H1 (cell line): ENCODE measurements around the gene DLST. TPM values are rescaled to one million over a fixed set of nuclear protein-coding genes. Genes with fewer than 3 reads are reported as not detected.

ENCODE experiments used
- CTCF ChIA-PET: fragments of 300-600 bp; sonication (Branson Sonifier 250); formaldehyde crosslinking; loops from one replicate; lab custom pipeline; 2021; ENCODE audit not compliant: partially characterized antibody; lab: Charles Lee
- POLR2A ChIA-PET: fragments of 300-600 bp; sonication (Branson Sonifier 250); formaldehyde crosslinking; loops from one replicate; lab custom pipeline; 2021; ENCODE audit warnings: inconsistent platforms; ENCODE audit not compliant: partially characterized antibody; lab: Charles Lee
- DNase-seq, 2 experiments: peaks; one replicate each; pipeline versions ENCODE4 v3.0.0 to v3.0.0-alpha.2; 2010 to 2022; ENCODE audit warnings: low spot score in 2 of 2, low read depth in 1 of 2, mixed read lengths in 1 of 2
- FAIRE-seq: peaks from 2 replicates; lab custom pipeline; 2011; peaks lifted over from hg19 to GRCh38; lab: Jason Lieb, UNC
- H2AFZ ChIP-seq: 2 replicates; pipeline ENCODE4 v1.8.1; 2012; ENCODE audit warnings: low read length, inconsistent platforms
- H2AK5ac ChIP-seq: 2 replicates; pipeline ENCODE4 v1.6.1; 2013; ENCODE audit warnings: low read depth, low read length
- H2BK120ac ChIP-seq: replicated peaks from 2 replicates; pipeline ENCODE3; 2013; ENCODE audit warnings: low read depth, low read length, inconsistent platforms
- H2BK12ac ChIP-seq: 2 replicates; pipeline ENCODE4 v1.6.1; 2013; ENCODE audit warnings: low read depth, low read length
- H2BK15ac ChIP-seq: 2 replicates; pipeline ENCODE4 v1.6.1; 2013; ENCODE audit warnings: low read length
- H2BK20ac ChIP-seq: 2 replicates; pipeline ENCODE4 v1.6.1; 2013; ENCODE audit warnings: low read length
- H2BK5ac ChIP-seq: 2 replicates; pipeline ENCODE4 v1.6.1; 2013; ENCODE audit warnings: low read depth, low read length
- H3K14ac ChIP-seq: 2 replicates; pipeline ENCODE4 v1.6.1; 2013; ENCODE audit warnings: inconsistent platforms; ENCODE audit not compliant: insufficient read length
- H3K18ac ChIP-seq: 2 replicates; pipeline ENCODE4 v1.6.1; 2013; ENCODE audit warnings: low read length; ENCODE audit errors: extremely low read depth
- H3K23ac ChIP-seq: 2 replicates; pipeline ENCODE4 v1.6.1; 2013; ENCODE audit warnings: inconsistent platforms; ENCODE audit not compliant: insufficient read length
- H3K23me2 ChIP-seq: 2 replicates; pipeline ENCODE4 v1.6.1; 2013; ENCODE audit warnings: low read depth, low read length
- H3K27ac ChIP-seq: 2 replicates; pipeline ENCODE4 v1.6.1; 2011; ENCODE audit warnings: low read depth, low read length, inconsistent platforms
- H3K27me3 ChIP-seq, 4 experiments: replicated peaks in 1 of 4; 1 replicate in 1 of 4; 2 replicates in 3 of 4; pipeline versions ENCODE4 v1.6.1 to v1.8.1; 2011 to 2013; ENCODE audit warnings: low read length in 3 of 4, mild to moderate bottlenecking in 3 of 4, inconsistent platforms in 2 of 4, mixed read lengths in 2 of 4, moderate library complexity in 1 of 4; ENCODE audit not compliant: control insufficient read depth in 3 of 4, insufficient read depth in 3 of 4; ENCODE audit errors: extremely low read depth in 1 of 4
- H3K36me3 ChIP-seq, 4 experiments: 2 replicates each; pipeline versions ENCODE4 v1.6.1 to v1.8.1; 2011 to 2013; ENCODE audit warnings: mild to moderate bottlenecking in 4 of 4, low read length in 3 of 4, moderate library complexity in 2 of 4, control low read depth in 1 of 4, inconsistent platforms in 1 of 4; ENCODE audit not compliant: insufficient read depth in 4 of 4, control insufficient read depth in 2 of 4
- H3K4ac ChIP-seq: replicated peaks from 2 replicates; pipeline ENCODE3; 2013; ENCODE audit warnings: low read length, low read depth, mixed read lengths, inconsistent platforms; ENCODE audit not compliant: insufficient read length
- H3K4me1 ChIP-seq, 4 experiments: replicated peaks in 1 of 4; 1 replicate in 1 of 4; 2 replicates in 3 of 4; pipeline versions ENCODE4 v1.6.1 to v1.8.1; 2011 to 2013; ENCODE audit warnings: low read length in 3 of 4, inconsistent platforms in 2 of 4, mixed read lengths in 1 of 4; ENCODE audit not compliant: insufficient read depth in 4 of 4, control insufficient read depth in 3 of 4
- H3K4me2 ChIP-seq, 2 experiments: 2 replicates each; pipeline versions ENCODE4 v1.6.1 to v1.8.1; 2011 to 2013; ENCODE audit warnings: low read depth in 2 of 2, low read length in 2 of 2, control low read depth in 1 of 2, inconsistent platforms in 1 of 2, mild to moderate bottlenecking in 1 of 2; ENCODE audit not compliant: insufficient read depth in 1 of 2
- H3K4me3 ChIP-seq, 4 experiments: fragments of 200-600, 300-600 bp in 1 of 4; sonication (generic), shearing (Covaris generic), sonication (Bioruptor Twin) in 1 of 4; 2 replicates each; pipeline versions ENCODE4 v1.5.1 to v1.8.1; 2011 to 2016; ENCODE audit warnings: low read length in 4 of 4, low read depth in 3 of 4, control low read depth in 2 of 4, inconsistent platforms in 2 of 4, mild to moderate bottlenecking in 2 of 4, mixed read lengths in 1 of 4, moderate library complexity in 1 of 4; ENCODE audit not compliant: insufficient read depth in 2 of 4; ENCODE audit errors: extremely low read depth in 1 of 4
- H3K56ac ChIP-seq: replicated peaks from 2 replicates; pipeline ENCODE3; 2013; ENCODE audit warnings: low read depth, mild to moderate bottlenecking, mixed read lengths, low read length, inconsistent platforms; ENCODE audit not compliant: insufficient read length
- H3K79me1 ChIP-seq: 2 replicates; pipeline ENCODE4 v1.6.1; 2013; ENCODE audit warnings: low read depth, low read length, control low read depth
- H3K79me2 ChIP-seq, 2 experiments: 2 replicates each; pipeline versions ENCODE4 v1.6.1 to v1.8.1; 2012 to 2013; ENCODE audit warnings: low read length in 2 of 2, mild to moderate bottlenecking in 2 of 2, inconsistent platforms in 1 of 2; ENCODE audit not compliant: insufficient read depth in 2 of 2, control insufficient read depth in 1 of 2
- H3K9ac ChIP-seq, 4 experiments: replicated peaks in 1 of 4; 1 replicate in 1 of 4; 2 replicates in 3 of 4; pipeline versions ENCODE4 v1.6.1 to v1.8.1; 2011 to 2013; ENCODE audit warnings: low read depth in 3 of 4, low read length in 3 of 4, control low read depth in 2 of 4, mild to moderate bottlenecking in 2 of 4, moderate library complexity in 2 of 4, inconsistent platforms in 1 of 4; ENCODE audit errors: extremely low read depth in 1 of 4
- H3K9me3 ChIP-seq, 2 experiments: 2 replicates each; pipeline versions ENCODE4 v1.6.1 to v1.8.1; 2012 to 2013; ENCODE audit warnings: mild to moderate bottlenecking in 2 of 2, moderate library complexity in 2 of 2, control low read depth in 1 of 2, inconsistent platforms in 1 of 2, low read depth in 1 of 2, low read length in 1 of 2, mixed read lengths in 1 of 2; ENCODE audit not compliant: insufficient read depth in 2 of 2
- H4K20me1 ChIP-seq, 2 experiments: replicated peaks in 1 of 2; 2 replicates each; pipeline versions ENCODE3 to v1.8.1; 2011 to 2013; ENCODE audit warnings: inconsistent platforms in 2 of 2, low read length in 2 of 2, mild to moderate bottlenecking in 1 of 2; ENCODE audit not compliant: insufficient read depth in 2 of 2, control insufficient read depth in 1 of 2
- H4K5ac ChIP-seq: 2 replicates; pipeline ENCODE4 v1.6.1; 2013; ENCODE audit warnings: low read length, low read depth, mixed read lengths, inconsistent platforms; ENCODE audit not compliant: insufficient read length
- H4K8ac ChIP-seq: 2 replicates; pipeline ENCODE4 v1.8.0; 2013; ENCODE audit warnings: mild to moderate bottlenecking, moderate library complexity, low read length, inconsistent platforms; ENCODE audit not compliant: insufficient read depth; ENCODE audit errors: extremely low read depth
- H4K91ac ChIP-seq: replicated peaks from 2 replicates; pipeline ENCODE3; 2013; ENCODE audit warnings: low read length, mixed read lengths, inconsistent platforms; ENCODE audit not compliant: insufficient read length
- GABPA ChIP-seq: IDR thresholded peaks from 2 replicates; pipeline ENCODE4 v1.6.1; 2011; ENCODE audit warnings: mild to moderate bottlenecking, low read length, moderate library complexity, borderline replicate concordance; ENCODE audit not compliant: insufficient read depth
- GTF2F1 ChIP-seq: IDR thresholded peaks from 2 replicates; pipeline ENCODE4 v1.6.1; 2012; ENCODE audit warnings: low read depth, low read length, improper control_type of control experiment, borderline replicate concordance
- JUN ChIP-seq: IDR thresholded peaks from 2 replicates; pipeline ENCODE4 v1.6.1; 2011; ENCODE audit warnings: low read depth, mild to moderate bottlenecking, improper control_type of control experiment, low read length
- JUND ChIP-seq: IDR thresholded peaks from 2 replicates; pipeline ENCODE4 v1.6.1; 2011; ENCODE audit warnings: mild to moderate bottlenecking, improper control_type of control experiment, low read length
- KDM4A ChIP-seq: IDR thresholded peaks from one replicate; pipeline ENCODE4 v1.7.1; 2012; ENCODE audit warnings: low read depth, mild to moderate bottlenecking, moderate library complexity, low read length, inconsistent platforms; ENCODE audit not compliant: severe bottlenecking
- POLR2AphosphoS5 ChIP-seq: IDR thresholded peaks from 2 replicates; pipeline ENCODE4 v1.6.1; 2011; ENCODE audit warnings: low read depth, low read length
- RBBP5 ChIP-seq: IDR thresholded peaks from 2 replicates; pipeline ENCODE4 v1.7.1; 2012; ENCODE audit warnings: low read depth, mild to moderate bottlenecking, inconsistent platforms, low read length, moderate library complexity, borderline replicate concordance
- RNF2 ChIP-seq: fragments of 200-900, 300-1000 bp; sonication (generic); IDR thresholded peaks from 2 replicates; pipeline ENCODE4 v1.7.1; 2016; ENCODE audit warnings: borderline replicate concordance, low read depth, mild to moderate bottlenecking, antibody characterized with exemption, low read length; ENCODE audit not compliant: poor library complexity, severe bottlenecking; ENCODE audit errors: missing control alignments
- SIX5 ChIP-seq: IDR thresholded peaks from 2 replicates; pipeline ENCODE4 v1.6.1; 2011; ENCODE audit warnings: mild to moderate bottlenecking, low read depth, low read length
- SP1 ChIP-seq: IDR thresholded peaks from 2 replicates; pipeline ENCODE4 v1.6.1; 2011; ENCODE audit warnings: low read depth, low read length
- WGBS, 2 experiments: shearing (Covaris generic) in 1 of 2; methylation state at CpG; one replicate each; pipeline versions ENCODE4 v1.1.6 to v1.1.7; 2013 to 2015; ENCODE audit warnings: low lambda C conversion rate in 2 of 2, mixed read lengths in 2 of 2, inconsistent platforms in 1 of 2, low coverage in 1 of 2, missing lambda C conversion rate in 1 of 2; ENCODE audit not compliant: insufficient replicate concordance in 2 of 2, insufficient coverage in 1 of 2, insufficient read length in 1 of 2; ENCODE audit errors: extremely low coverage in 1 of 2, missing lambda C conversion rate in 1 of 2; 5-methylcytosine and 5-hydroxymethylcytosine counted together
- polyA plus RNA-seq, 7 experiments: library from polyadenylated mRNA; depleted of rRNA in 3 of 7; stranded (reverse) in 5 of 7; unstranded in 2 of 7; fragments of >200 nt in 5 of 7; fragments of 200-250 nt in 2 of 7; gene quantifications; 1 replicate in 5 of 7; 2 replicates in 1 of 7; 4 replicates in 1 of 7; pipeline versions ENCODE4 v1.2.1 to v1.2.3, GENCODE V29; 2011 to 2013; ENCODE audit warnings: missing spikeins in 2 of 7, mixed read lengths in 2 of 7
- total RNA-seq: library from RNA; stranded (reverse); fragmentation: NEBNext Ultra II Directional; extraction: Animal tissue kit (Norgen Biotek cat#: 25700); gene quantifications from 2 replicates; pipeline ENCODE4 v1.2.1, GENCODE V29; 2021

Gene DLST
- total and polyA plus RNA-seq, 2 of the 8 experiments (the other 6 are each of a cell fraction or from before 2014, with no cell fraction given), result 96.5 to 117 TPM

GRCh38 chr14:74912111-74912510, 30.4 kb downstream of the DLST start:
- H3K18ac ChIP-seq, result no peak overlapping the region; the same call in 1 of the 2 replicates
- no peak overlapping the region for H3K56ac ChIP-seq
- TF ChIP-seq POLR2AphosphoS5 (no peak), SIX5 (no peak), RBBP5 (no peak), KDM4A (no peak), GABPA (no peak), GTF2F1 (no peak), JUND (no peak), JUN (no peak), SP1 (no peak), RNF2 (no peak)
- POLR2A ChIA-PET, result interaction anchor here (0.6 to 3.0 kb wide), 5 partner anchors 8 to 180 kb away, joined by 3 to 8 read pairs (median 3); no protein-coding TSS in a partner anchor
- no peak overlapping the region for H2BK12ac ChIP-seq
- H2AK5ac ChIP-seq, result no peak overlapping the region
- no peak overlapping the region; the same call in 1 of the 2 replicates for H4K8ac ChIP-seq
- H3K79me2 ChIP-seq, result no peaks in the 10 kb centered on the region
- no peaks in the 10 kb centered on the region for H3K79me1 ChIP-seq
- no peak overlapping the region for H2AFZ ChIP-seq
- no peak overlapping the region for H3K4me2 ChIP-seq
- FAIRE-seq, result no peak
- no peak overlapping the region for H3K4me3 ChIP-seq
- no peak for DNase-seq
- no peak overlapping the region for H4K5ac ChIP-seq
- H3K4ac ChIP-seq, result no peak overlapping the region
- 98% methylated on average over 6 of the region's 6 CpGs; no CpG with 5 or more reads in 1 of the 2 experiments for WGBS, 2 experiments
- H3K27me3 ChIP-seq, result no peaks in the 10 kb centered on the region
- H3K23me2 ChIP-seq, result no peaks in the 10 kb centered on the region
- no peak overlapping the region for H2BK120ac ChIP-seq
- H2BK5ac ChIP-seq, result no peak overlapping the region
- H3K9me3 ChIP-seq, result no peaks in the 10 kb centered on the region
- H2BK20ac ChIP-seq, result no peak overlapping the region
- H3K14ac ChIP-seq, result no peak overlapping the region
- no peaks in the 10 kb centered on the region for H3K36me3 ChIP-seq
- no peak overlapping the region for H2BK15ac ChIP-seq
- H3K27ac ChIP-seq, result no peak overlapping the region
- no peak overlapping the region for H3K23ac ChIP-seq
- CTCF ChIA-PET, result interaction anchor here (0.6 to 24.8 kb wide), 10 partner anchors 10 to 390 kb away, joined by 4 to 509 read pairs (median 8); partner anchors contain the start of gene RPS6KL1
- H4K20me1 ChIP-seq, result peaks cover 0 to 3% of the 10 kb centered on the region in 2 experiments
- no peaks in the 10 kb centered on the region; a peak in 1 of 7 replicates for H3K4me1 ChIP-seq
- no peak overlapping the region for H3K9ac ChIP-seq
- H4K91ac ChIP-seq, result no peak overlapping the region
